H1 (cell line): ENCODE measurements around the gene ARHGEF1. TPM values are rescaled to one million over a fixed set of nuclear protein-coding genes. Genes with fewer than 3 reads are reported as not detected.
A peak's percentile ranks its signal among the peaks of the same experiment; 100 is the strongest.

ENCODE experiments used
- CTCF ChIA-PET: fragments of 300-600 bp; sonication (Branson Sonifier 250); formaldehyde crosslinking; loops from one replicate; lab custom pipeline; 2021; ENCODE audit not compliant: partially characterized antibody; lab: Charles Lee
- POLR2A ChIA-PET: fragments of 300-600 bp; sonication (Branson Sonifier 250); formaldehyde crosslinking; loops from one replicate; lab custom pipeline; 2021; ENCODE audit warnings: inconsistent platforms; ENCODE audit not compliant: partially characterized antibody; lab: Charles Lee
- DNase-seq, 2 experiments: peaks; one replicate each; pipeline versions ENCODE4 v3.0.0 to v3.0.0-alpha.2; 2010 to 2022; ENCODE audit warnings: low spot score in 2 of 2, low read depth in 1 of 2, mixed read lengths in 1 of 2
- FAIRE-seq: peaks from 2 replicates; lab custom pipeline; 2011; peaks lifted over from hg19 to GRCh38; lab: Jason Lieb, UNC
- H2AFZ ChIP-seq: 2 replicates; pipeline ENCODE4 v1.8.1; 2012; ENCODE audit warnings: low read length, inconsistent platforms
- H2AK5ac ChIP-seq: 2 replicates; pipeline ENCODE4 v1.6.1; 2013; ENCODE audit warnings: low read depth, low read length
- H2BK120ac ChIP-seq: replicated peaks from 2 replicates; pipeline ENCODE3; 2013; ENCODE audit warnings: low read depth, low read length, inconsistent platforms
- H2BK12ac ChIP-seq: 2 replicates; pipeline ENCODE4 v1.6.1; 2013; ENCODE audit warnings: low read depth, low read length
- H2BK15ac ChIP-seq: 2 replicates; pipeline ENCODE4 v1.6.1; 2013; ENCODE audit warnings: low read length
- H2BK20ac ChIP-seq: 2 replicates; pipeline ENCODE4 v1.6.1; 2013; ENCODE audit warnings: low read length
- H2BK5ac ChIP-seq: 2 replicates; pipeline ENCODE4 v1.6.1; 2013; ENCODE audit warnings: low read depth, low read length
- H3K14ac ChIP-seq: 2 replicates; pipeline ENCODE4 v1.6.1; 2013; ENCODE audit warnings: inconsistent platforms; ENCODE audit not compliant: insufficient read length
- H3K18ac ChIP-seq: 2 replicates; pipeline ENCODE4 v1.6.1; 2013; ENCODE audit warnings: low read length; ENCODE audit errors: extremely low read depth
- H3K23ac ChIP-seq: 2 replicates; pipeline ENCODE4 v1.6.1; 2013; ENCODE audit warnings: inconsistent platforms; ENCODE audit not compliant: insufficient read length
- H3K23me2 ChIP-seq: 2 replicates; pipeline ENCODE4 v1.6.1; 2013; ENCODE audit warnings: low read depth, low read length
- H3K27ac ChIP-seq: 2 replicates; pipeline ENCODE4 v1.6.1; 2011; ENCODE audit warnings: low read depth, low read length, inconsistent platforms
- H3K27me3 ChIP-seq, 4 experiments: replicated peaks in 1 of 4; 1 replicate in 1 of 4; 2 replicates in 3 of 4; pipeline versions ENCODE4 v1.6.1 to v1.8.1; 2011 to 2013; ENCODE audit warnings: low read length in 3 of 4, mild to moderate bottlenecking in 3 of 4, inconsistent platforms in 2 of 4, mixed read lengths in 2 of 4, moderate library complexity in 1 of 4; ENCODE audit not compliant: control insufficient read depth in 3 of 4, insufficient read depth in 3 of 4; ENCODE audit errors: extremely low read depth in 1 of 4
- H3K36me3 ChIP-seq, 4 experiments: 2 replicates each; pipeline versions ENCODE4 v1.6.1 to v1.8.1; 2011 to 2013; ENCODE audit warnings: mild to moderate bottlenecking in 4 of 4, low read length in 3 of 4, moderate library complexity in 2 of 4, control low read depth in 1 of 4, inconsistent platforms in 1 of 4; ENCODE audit not compliant: insufficient read depth in 4 of 4, control insufficient read depth in 2 of 4
- H3K4ac ChIP-seq: replicated peaks from 2 replicates; pipeline ENCODE3; 2013; ENCODE audit warnings: low read length, low read depth, mixed read lengths, inconsistent platforms; ENCODE audit not compliant: insufficient read length
- H3K4me1 ChIP-seq, 4 experiments: replicated peaks in 1 of 4; 1 replicate in 1 of 4; 2 replicates in 3 of 4; pipeline versions ENCODE4 v1.6.1 to v1.8.1; 2011 to 2013; ENCODE audit warnings: low read length in 3 of 4, inconsistent platforms in 2 of 4, mixed read lengths in 1 of 4; ENCODE audit not compliant: insufficient read depth in 4 of 4, control insufficient read depth in 3 of 4
- H3K4me2 ChIP-seq, 2 experiments: 2 replicates each; pipeline versions ENCODE4 v1.6.1 to v1.8.1; 2011 to 2013; ENCODE audit warnings: low read depth in 2 of 2, low read length in 2 of 2, control low read depth in 1 of 2, inconsistent platforms in 1 of 2, mild to moderate bottlenecking in 1 of 2; ENCODE audit not compliant: insufficient read depth in 1 of 2
- H3K4me3 ChIP-seq, 4 experiments: fragments of 200-600, 300-600 bp in 1 of 4; sonication (generic), shearing (Covaris generic), sonication (Bioruptor Twin) in 1 of 4; 2 replicates each; pipeline versions ENCODE4 v1.5.1 to v1.8.1; 2011 to 2016; ENCODE audit warnings: low read length in 4 of 4, low read depth in 3 of 4, control low read depth in 2 of 4, inconsistent platforms in 2 of 4, mild to moderate bottlenecking in 2 of 4, mixed read lengths in 1 of 4, moderate library complexity in 1 of 4; ENCODE audit not compliant: insufficient read depth in 2 of 4; ENCODE audit errors: extremely low read depth in 1 of 4
- H3K56ac ChIP-seq: replicated peaks from 2 replicates; pipeline ENCODE3; 2013; ENCODE audit warnings: low read depth, mild to moderate bottlenecking, mixed read lengths, low read length, inconsistent platforms; ENCODE audit not compliant: insufficient read length
- H3K79me1 ChIP-seq: 2 replicates; pipeline ENCODE4 v1.6.1; 2013; ENCODE audit warnings: low read depth, low read length, control low read depth
- H3K79me2 ChIP-seq, 2 experiments: 2 replicates each; pipeline versions ENCODE4 v1.6.1 to v1.8.1; 2012 to 2013; ENCODE audit warnings: low read length in 2 of 2, mild to moderate bottlenecking in 2 of 2, inconsistent platforms in 1 of 2; ENCODE audit not compliant: insufficient read depth in 2 of 2, control insufficient read depth in 1 of 2
- H3K9ac ChIP-seq, 4 experiments: replicated peaks in 1 of 4; 1 replicate in 1 of 4; 2 replicates in 3 of 4; pipeline versions ENCODE4 v1.6.1 to v1.8.1; 2011 to 2013; ENCODE audit warnings: low read depth in 3 of 4, low read length in 3 of 4, control low read depth in 2 of 4, mild to moderate bottlenecking in 2 of 4, moderate library complexity in 2 of 4, inconsistent platforms in 1 of 4; ENCODE audit errors: extremely low read depth in 1 of 4
- H3K9me3 ChIP-seq, 2 experiments: 2 replicates each; pipeline versions ENCODE4 v1.6.1 to v1.8.1; 2012 to 2013; ENCODE audit warnings: mild to moderate bottlenecking in 2 of 2, moderate library complexity in 2 of 2, control low read depth in 1 of 2, inconsistent platforms in 1 of 2, low read depth in 1 of 2, low read length in 1 of 2, mixed read lengths in 1 of 2; ENCODE audit not compliant: insufficient read depth in 2 of 2
- H4K20me1 ChIP-seq, 2 experiments: replicated peaks in 1 of 2; 2 replicates each; pipeline versions ENCODE3 to v1.8.1; 2011 to 2013; ENCODE audit warnings: inconsistent platforms in 2 of 2, low read length in 2 of 2, mild to moderate bottlenecking in 1 of 2; ENCODE audit not compliant: insufficient read depth in 2 of 2, control insufficient read depth in 1 of 2
- H4K5ac ChIP-seq: 2 replicates; pipeline ENCODE4 v1.6.1; 2013; ENCODE audit warnings: low read length, low read depth, mixed read lengths, inconsistent platforms; ENCODE audit not compliant: insufficient read length
- H4K8ac ChIP-seq: 2 replicates; pipeline ENCODE4 v1.8.0; 2013; ENCODE audit warnings: mild to moderate bottlenecking, moderate library complexity, low read length, inconsistent platforms; ENCODE audit not compliant: insufficient read depth; ENCODE audit errors: extremely low read depth
- H4K91ac ChIP-seq: replicated peaks from 2 replicates; pipeline ENCODE3; 2013; ENCODE audit warnings: low read length, mixed read lengths, inconsistent platforms; ENCODE audit not compliant: insufficient read length
- EZH2 ChIP-seq: fragments of 200-600 bp; sonication (generic); IDR thresholded peaks from 2 replicates; pipeline ENCODE4 v1.7.1; 2012; ENCODE audit warnings: low read depth, mild to moderate bottlenecking, moderate library complexity, low read length, inconsistent platforms; ENCODE audit not compliant: severe bottlenecking
- JUN ChIP-seq: IDR thresholded peaks from 2 replicates; pipeline ENCODE4 v1.6.1; 2011; ENCODE audit warnings: low read depth, mild to moderate bottlenecking, improper control_type of control experiment, low read length
- KDM4A ChIP-seq: IDR thresholded peaks from one replicate; pipeline ENCODE4 v1.7.1; 2012; ENCODE audit warnings: low read depth, mild to moderate bottlenecking, moderate library complexity, low read length, inconsistent platforms; ENCODE audit not compliant: severe bottlenecking
- NANOG ChIP-seq: IDR thresholded peaks from 2 replicates; pipeline ENCODE4 v1.6.1; 2011; ENCODE audit warnings: low read length, low read depth, mild to moderate bottlenecking, inconsistent platforms; ENCODE audit not compliant: insufficient read depth, poor library complexity, severe bottlenecking
- RNF2 ChIP-seq: fragments of 200-900, 300-1000 bp; sonication (generic); IDR thresholded peaks from 2 replicates; pipeline ENCODE4 v1.7.1; 2016; ENCODE audit warnings: borderline replicate concordance, low read depth, mild to moderate bottlenecking, antibody characterized with exemption, low read length; ENCODE audit not compliant: poor library complexity, severe bottlenecking; ENCODE audit errors: missing control alignments
- WGBS, 2 experiments: shearing (Covaris generic) in 1 of 2; methylation state at CpG; one replicate each; pipeline versions ENCODE4 v1.1.6 to v1.1.7; 2013 to 2015; ENCODE audit warnings: low lambda C conversion rate in 2 of 2, mixed read lengths in 2 of 2, inconsistent platforms in 1 of 2, low coverage in 1 of 2, missing lambda C conversion rate in 1 of 2; ENCODE audit not compliant: insufficient replicate concordance in 2 of 2, insufficient coverage in 1 of 2, insufficient read length in 1 of 2; ENCODE audit errors: extremely low coverage in 1 of 2, missing lambda C conversion rate in 1 of 2; 5-methylcytosine and 5-hydroxymethylcytosine counted together
- polyA plus RNA-seq, 7 experiments: library from polyadenylated mRNA; depleted of rRNA in 3 of 7; stranded (reverse) in 5 of 7; unstranded in 2 of 7; fragments of >200 nt in 5 of 7; fragments of 200-250 nt in 2 of 7; gene quantifications; 1 replicate in 5 of 7; 2 replicates in 1 of 7; 4 replicates in 1 of 7; pipeline versions ENCODE4 v1.2.1 to v1.2.3, GENCODE V29; 2011 to 2013; ENCODE audit warnings: missing spikeins in 2 of 7, mixed read lengths in 2 of 7
- total RNA-seq: library from RNA; stranded (reverse); fragmentation: NEBNext Ultra II Directional; extraction: Animal tissue kit (Norgen Biotek cat#: 25700); gene quantifications from 2 replicates; pipeline ENCODE4 v1.2.1, GENCODE V29; 2021

Gene ARHGEF1
- total and polyA plus RNA-seq, 2 of the 8 experiments (the other 6 are each of a cell fraction or from before 2014, with no cell fraction given) = 23.0 to 49.0 TPM

GRCh38 chr19:41915776-41916414 is 32.9 kb downstream of the ARHGEF1 start:
- Histone ChIP-seq H2BK5ac (no peak overlapping the region), H3K79me2 (no peaks in the 10 kb centered on the region), H3K27me3 (peaks cover 59 to 100% (median 97%) of the 10 kb centered on the region in 4 experiments), H4K8ac (peak overlapping the region; percentile 19; the same call in 1 of the 2 replicates), H4K91ac (no peak overlapping the region), H4K20me1 (peaks cover 5 to 52% of the 10 kb centered on the region in 2 experiments), H4K5ac (no peak overlapping the region), H2BK12ac (peak overlapping the region; percentile 95; the same call in 1 of the 2 replicates), H2AFZ (no peak overlapping the region), H3K9me3 (no peaks in the 10 kb centered on the region), H3K79me1 (peaks cover 1% of the 10 kb centered on the region), H3K36me3 (no peaks in the 10 kb centered on the region), H2BK15ac (peak overlapping the region; percentile 100), H2BK20ac (peak overlapping the region; percentile 97), H3K23me2 (peaks cover 20% of the 10 kb centered on the region), H3K23ac (peak overlapping the region; percentile 28), H2BK120ac (no peak overlapping the region), H3K9ac (peak overlapping the region in 1 of 4 experiments; percentile 6; a peak in 1 of 7 replicates), H3K14ac (no peak overlapping the region), H3K4me2 (peak overlapping the region in 1 of 2 experiments; percentile 54; a peak in 1 of 4 replicates), H3K27ac (no peak overlapping the region), H3K4me3 (no peak overlapping the region), H3K56ac (no peak overlapping the region), H3K4ac (peak overlapping the region; percentile 13), H3K18ac (no peak overlapping the region), H2AK5ac (peak overlapping the region; percentile 96), H3K4me1 (peaks cover 0 to 21% (median 7%) of the 10 kb centered on the region in 4 experiments; a peak in 5 of 7 replicates)
- no peak for TF ChIP-seq JUN
- peak; percentile 12 for TF ChIP-seq EZH2
- TF ChIP-seq NANOG = no peak
- no peak for TF ChIP-seq KDM4A
- peak; percentile 14 for TF ChIP-seq RNF2
- ChIA-PET CTCF (no interaction called here), POLR2A (interaction anchor here (0.7 kb wide), 1 partner anchor 13 kb away, joined by 3 read pairs; no protein-coding TSS in a partner anchor)
- no peak for FAIRE-seq
- 53% methylated on average over 21 of the region's 27 CpGs; no CpG with 5 or more reads in 1 of the 2 experiments for WGBS, 2 experiments
- no peak for DNase-seq
